HG03103 (cell line): ENCODE results near the gene METTL6.
A peak's percentile ranks its signal among the peaks of the same experiment; 100 is the strongest.
"Not testable (repeated sequence)": the region's sequence is repeated elsewhere in the genome, so short reads cannot be mapped to it uniquely, and the experiment has no call there.

Source experiments
- ATAC-seq: cut with Tn5 transposase; IDR thresholded peaks from one replicate; pipeline ENCODE4 v1.9.1; 2021; ENCODE audit warnings: low read depth; ENCODE audit not compliant: unreplicated experiment

METTL6 gene, protein sequence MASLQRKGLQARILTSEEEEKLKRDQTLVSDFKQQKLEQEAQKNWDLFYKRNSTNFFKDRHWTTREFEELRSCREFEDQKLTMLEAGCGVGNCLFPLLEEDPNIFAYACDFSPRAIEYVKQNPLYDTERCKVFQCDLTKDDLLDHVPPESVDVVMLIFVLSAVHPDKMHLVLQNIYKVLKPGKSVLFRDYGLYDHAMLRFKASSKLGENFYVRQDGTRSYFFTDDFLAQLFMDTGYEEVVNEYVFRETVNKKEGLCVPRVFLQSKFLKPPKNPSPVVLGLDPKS

DNA sequence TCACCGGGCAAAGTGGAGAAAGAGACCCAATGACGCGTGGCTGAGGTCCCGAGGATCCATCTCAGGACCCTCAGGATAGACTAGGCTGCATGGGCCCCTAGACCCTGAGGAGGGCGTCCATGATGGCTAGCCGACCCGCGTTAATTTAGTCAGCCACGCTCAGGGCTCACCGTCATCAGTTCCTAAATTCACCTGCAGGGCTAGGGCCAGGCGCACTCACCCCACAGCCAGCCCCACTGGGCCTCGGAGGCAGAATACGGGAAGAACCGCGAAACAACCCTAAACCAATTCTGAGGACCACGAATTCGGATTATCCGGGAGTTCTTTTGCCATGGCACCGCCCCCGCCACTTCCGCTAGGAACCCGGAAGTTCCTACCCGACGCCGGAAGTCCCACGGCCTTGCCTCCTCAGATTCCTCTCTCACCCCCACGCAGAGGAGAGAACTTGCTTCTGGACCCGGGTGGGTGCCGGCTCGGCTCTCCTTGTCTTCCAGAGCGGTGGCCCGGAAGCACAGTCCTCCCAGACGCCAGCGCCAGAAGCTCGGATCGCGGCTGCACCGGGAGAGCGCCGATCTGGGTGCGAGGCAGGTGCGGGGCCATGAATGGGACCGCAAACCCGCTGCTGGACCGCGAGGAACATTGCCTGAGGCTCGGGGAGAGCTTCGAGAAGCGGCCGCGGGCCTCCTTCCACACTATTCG lies at the start of gene METTL6, which contains the start of gene EAF1:
METTL6 (minus strand) TSS at position 363 of the 699 bp plus-strand sequence. CDS start 1,033 bp downstream, outside the sequence.
EAF1 (plus strand) TSS at position 417 of the 699 bp plus-strand sequence; CDS start at position 599, 182 bp downstream.
- peak; percentile 89 for ATAC-seq

DNA sequence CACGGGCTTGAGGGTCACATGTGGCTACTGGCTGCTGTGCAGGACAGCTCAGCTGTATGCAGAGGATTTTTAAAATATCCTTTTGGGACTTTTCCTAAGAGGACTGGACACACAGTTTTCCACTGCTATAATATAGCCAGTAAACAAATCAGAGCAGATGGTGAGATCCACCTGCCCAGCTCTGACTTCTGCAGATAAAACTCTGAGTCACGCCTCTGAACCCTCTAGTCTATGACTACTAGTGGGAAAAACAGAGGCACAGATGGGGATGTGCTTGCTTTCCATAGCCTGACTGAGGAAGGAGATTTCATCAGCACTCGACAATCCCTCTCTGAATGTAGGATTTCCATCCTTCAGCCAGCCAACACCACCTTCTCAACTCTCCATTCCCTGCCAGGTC lies 49.0 kb upstream of the METTL6 start:
- ATAC-seq: no peak

DNA sequence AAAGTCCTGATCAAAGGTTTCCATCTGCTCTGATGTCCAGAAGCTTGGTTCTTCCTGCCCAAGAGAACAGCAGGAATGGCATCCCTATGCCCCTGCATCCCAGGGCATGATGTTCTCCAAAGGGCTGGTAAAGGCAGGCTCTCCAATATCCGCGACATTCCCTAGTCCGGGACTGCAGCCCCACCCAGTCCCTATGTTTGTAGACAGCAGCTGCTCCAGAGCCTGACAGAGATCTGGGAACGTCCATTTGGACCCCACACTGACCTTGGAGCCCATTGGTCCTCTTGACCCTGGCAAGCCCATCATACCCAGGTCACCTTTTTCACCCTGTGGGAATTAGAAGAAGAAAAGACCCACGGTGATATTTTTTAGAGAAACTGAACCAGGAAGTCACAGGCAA lies 47.8 kb upstream of the METTL6 start:
- no peak for ATAC-seq

DNA sequence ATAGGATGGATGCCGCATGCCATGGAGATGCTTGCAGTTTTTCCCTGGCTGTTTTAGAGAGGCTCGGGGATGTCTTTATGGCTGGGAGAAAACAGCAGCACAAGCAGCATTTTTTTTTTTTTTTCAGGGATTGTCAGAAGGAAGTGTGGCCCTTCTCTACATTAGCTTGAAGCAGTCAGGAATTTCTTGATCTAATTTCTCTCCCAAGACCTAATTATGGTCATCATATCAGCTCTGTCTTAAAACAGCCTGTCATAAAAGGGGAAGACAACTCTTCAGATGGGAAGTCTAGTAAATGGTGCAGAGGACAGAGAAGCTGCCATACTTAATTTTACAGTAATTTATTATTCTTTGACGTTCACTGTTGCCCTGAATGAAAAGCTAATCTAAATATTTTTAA lies 44.5 kb upstream of the METTL6 start:
- no peak for ATAC-seq

DNA sequence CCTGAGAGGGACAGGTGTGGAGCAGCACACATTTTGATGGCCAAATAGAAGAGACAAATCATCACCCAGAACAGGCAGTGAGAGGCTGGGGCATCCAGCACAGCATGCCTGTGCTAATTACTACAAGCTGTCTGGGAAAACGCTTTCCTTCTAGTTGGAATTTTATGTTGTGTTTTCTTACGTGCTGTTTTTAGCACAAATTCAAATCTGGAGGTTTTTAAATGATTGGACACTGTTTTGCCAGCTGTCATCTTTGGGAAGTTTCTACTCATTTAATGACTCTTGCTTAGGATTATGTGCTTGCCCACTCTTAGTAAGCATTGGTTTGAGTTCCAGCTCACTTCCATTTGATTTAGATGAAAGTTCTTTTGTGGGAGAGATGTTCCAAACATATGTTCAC lies 43.5 kb upstream of the METTL6 start:
- no peak for ATAC-seq

DNA sequence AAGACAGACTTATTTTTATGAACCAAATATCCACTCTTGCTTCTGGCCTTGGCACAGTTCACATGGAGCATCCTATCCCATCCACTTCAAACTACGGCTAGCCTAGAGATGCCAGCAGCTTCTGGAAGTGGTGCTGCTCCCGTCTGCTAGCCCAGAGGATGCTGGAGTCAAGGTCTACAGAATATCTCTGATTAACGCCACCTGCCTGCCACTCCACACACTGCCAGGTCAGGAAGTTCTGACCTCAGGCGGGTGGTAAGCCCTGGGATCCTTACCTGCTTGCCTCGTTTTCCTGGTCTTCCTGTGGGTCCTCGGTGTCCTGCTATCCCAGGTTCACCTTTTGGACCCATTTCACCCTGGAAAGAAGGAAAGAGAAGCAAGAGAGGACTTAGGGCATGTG lies 42.9 kb upstream of the METTL6 start:
- ATAC-seq: no peak

DNA sequence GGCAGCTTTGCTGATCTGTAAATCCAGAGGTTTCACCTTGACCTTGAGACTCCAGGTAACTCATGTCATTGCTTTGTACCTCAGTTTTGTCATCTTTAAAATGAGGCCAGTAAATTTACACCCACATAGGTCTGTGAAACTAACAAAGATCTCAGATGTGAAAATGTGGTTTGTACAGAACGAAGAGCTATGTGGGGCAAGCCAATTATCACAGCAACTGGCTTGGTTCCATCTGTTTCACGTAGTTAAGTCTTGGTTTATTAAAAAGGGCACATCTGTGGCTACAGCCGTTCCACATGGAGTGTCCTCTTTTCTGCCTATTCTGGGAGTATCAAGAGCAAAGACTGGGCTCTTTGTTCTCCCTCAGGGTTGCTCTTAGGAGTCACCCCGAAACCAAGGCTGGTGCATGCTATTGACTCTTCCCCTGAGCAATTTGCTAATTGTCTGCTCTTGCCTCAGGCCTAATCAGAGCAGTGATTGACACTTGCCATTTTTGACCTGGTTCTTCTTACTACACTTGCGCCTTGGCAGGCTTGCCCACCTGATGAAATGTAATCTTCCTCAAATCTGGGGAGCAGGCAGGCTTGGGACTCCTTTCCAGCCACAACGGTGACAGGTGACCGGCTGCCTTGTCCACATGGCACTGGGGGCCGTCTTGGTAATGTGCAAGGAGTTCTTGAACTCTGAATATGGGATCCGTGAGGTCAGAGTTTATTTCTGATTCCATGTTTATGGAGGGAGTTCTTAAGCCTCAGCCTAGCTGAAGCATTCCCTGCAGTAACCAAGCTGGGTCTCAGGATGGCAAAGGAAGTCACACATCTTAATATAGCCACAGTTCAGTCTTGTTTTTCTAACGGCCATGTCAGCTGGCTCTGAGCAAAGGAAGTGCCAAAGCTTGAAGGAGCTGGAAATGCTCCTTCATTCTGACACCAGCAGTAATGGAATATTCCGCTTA lies 40.2 kb upstream of the METTL6 start:
- ATAC-seq: no peak

DNA sequence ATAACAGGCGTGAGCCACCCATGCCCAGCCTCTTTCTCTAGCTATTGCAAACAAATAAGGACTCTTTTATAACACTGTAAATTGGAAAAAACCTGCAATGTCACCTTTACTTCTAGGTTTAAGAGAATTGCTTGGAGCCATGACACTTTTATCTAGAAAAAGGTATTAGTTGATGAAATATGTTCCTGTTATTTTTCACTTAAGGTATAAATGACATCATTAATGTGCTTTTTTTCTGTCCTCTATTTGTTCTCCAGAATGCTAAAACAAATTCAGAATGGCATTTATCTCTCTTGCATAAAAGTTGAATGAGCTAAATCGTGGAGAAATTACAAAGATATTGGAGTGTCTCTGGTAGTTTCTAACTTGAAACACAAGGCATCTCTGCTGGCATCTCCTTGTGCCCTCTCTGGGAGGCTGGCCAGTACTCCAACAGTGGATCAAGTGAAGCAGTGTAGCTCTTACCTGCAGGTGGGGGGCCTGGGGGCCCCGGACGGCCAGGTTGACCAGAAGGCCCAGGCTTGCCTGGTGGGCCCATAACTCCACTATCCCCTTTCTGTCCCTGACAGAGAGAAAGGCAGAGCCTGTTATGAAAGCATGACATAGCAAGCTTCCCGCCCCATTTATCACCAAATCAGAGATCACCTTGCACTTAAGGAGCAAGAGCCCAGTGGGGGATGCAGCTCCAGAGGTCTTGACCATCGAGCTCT lies 38.7 kb upstream of the METTL6 start:
- ATAC-seq: no peak

DNA sequence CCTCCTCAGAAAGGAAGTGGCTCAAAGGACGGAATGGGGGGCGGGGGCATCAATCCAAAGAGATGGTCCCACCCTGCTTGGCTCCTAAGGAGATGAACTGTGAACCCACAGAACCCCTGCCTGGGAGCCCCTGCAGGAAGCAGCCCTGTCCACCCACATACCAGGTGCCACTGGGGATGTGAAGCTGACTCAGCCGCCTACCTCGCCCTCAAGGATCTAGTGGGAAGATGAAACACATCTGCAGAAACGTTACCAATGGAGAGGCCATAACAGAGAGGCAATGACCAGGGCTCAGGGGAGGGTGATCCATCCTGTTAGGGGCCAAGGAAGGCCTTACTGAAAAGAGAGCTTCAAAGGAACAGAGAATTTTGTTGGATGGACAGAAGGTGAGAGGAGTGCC lies 35.1 kb upstream of the METTL6 start:
- ATAC-seq: no peak

DNA sequence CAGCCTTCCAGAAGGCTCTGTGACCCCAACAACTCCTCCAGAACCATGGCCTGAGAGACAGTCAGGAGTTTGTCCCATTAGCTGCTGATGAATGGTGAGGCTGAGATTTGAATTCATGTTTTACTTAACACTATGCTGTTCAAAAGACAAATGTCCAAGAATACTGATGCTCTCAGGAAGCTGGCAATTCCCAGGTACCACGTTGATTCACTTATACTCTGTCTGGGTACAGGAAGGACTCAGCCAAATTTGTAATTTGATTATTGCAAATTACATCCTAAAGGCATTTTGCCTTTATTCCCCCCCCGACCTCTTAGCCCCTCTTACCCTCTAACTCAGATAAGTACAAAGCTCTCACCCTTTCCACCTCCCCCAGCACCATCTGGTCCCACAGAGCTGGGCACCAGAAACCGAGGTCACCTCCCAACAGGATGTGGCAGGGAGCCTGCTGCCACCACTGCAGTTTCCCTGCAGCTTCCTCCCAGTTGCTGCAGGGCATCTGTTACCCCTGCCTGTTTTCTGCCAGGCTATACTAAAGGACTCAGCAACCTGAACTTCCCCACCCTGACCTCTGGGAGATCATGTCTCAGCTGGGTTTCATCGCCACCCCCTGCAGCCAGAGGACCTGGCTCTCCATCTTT lies 33.7 kb upstream of the METTL6 start:
- no peak for ATAC-seq

DNA sequence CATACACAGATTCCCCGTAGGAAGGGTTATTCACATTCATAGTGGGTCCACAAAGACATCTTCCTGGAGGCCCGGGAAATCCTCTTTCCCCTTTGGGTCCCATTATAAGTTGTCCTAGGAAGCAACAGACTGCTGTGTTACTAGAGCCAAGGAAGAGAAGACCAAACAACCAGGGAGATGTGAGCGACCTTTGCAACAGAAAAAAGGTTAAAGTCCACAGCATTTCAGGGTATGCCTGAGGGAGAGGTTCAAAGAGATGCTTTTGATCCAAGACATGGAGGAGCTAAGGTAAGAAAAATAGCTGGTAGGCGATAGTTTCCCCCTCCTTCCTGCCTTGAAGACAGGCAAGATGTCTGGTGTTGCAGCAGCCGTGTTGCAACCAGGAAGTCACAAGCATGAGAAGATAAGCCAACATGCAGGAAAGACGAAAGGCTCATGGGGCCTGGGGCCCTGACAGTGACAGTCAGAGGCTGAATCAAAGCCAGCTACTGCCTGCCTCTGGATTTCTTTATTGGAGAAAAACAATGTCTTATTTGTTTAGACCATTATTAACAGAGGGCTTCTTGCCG lies 31.0 kb upstream of the METTL6 start:
- ATAC-seq: no peak

DNA sequence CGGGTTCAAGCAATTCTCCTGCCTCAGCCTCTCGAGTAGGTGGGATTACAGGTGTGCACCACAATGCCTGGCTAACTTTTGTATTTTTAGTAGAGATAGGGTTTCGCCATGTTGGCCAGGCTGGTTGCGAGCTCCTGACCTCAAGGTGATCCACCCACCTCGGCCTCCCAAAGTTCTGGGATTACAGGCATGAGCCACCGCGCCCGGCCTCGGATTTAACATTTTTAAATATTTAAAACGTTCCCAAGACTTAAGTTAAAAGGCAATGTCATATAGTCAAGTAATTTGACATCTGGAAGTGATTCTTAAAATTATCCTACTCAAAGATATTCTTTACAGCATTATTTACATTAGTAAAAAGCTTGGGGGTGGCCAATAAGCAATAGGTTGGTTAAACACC lies 29.6 kb upstream of the METTL6 start:
- ATAC-seq: not testable (repeated sequence)

DNA sequence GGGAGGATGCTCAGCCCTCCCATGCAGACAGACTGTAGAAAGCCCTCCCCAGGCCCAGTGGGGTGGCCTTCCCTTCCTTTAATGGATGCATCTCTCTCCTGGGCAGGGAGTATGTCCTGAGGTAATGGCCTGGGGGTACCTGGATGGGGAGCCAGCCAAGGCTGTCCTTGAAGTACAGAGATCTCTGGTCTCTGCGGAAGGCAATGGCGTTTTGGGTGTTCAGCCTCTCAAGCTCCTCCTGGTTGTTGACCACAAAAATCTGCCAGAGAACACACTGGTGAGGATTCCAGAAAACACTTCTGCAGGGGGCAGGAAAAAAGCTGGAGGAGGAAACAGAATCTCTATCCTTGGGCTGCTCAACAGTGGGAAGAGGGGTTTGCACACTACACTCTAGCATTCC lies 29.0 kb upstream of the METTL6 start:
- no peak for ATAC-seq

DNA sequence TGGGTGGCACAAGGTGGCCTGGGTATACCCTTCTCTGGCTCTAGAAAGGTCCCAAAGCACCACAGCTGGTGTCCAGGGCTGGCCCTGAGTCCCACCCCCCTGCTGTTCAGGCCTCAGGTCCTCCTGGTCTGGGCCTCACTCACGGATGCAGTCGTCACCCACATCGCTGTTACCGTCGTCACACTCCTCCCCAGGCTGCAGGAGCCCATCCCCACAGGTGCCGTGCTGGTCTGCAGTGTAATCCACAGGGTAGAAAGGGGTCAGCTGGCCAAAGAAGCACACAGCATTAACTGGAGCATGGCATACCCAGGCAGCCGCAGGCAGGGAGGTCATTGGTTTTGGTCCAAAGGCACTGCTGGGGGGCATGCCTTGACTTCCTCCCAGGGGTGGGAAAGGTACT lies 28.4 kb upstream of the METTL6 start:
- ATAC-seq: no peak

DNA sequence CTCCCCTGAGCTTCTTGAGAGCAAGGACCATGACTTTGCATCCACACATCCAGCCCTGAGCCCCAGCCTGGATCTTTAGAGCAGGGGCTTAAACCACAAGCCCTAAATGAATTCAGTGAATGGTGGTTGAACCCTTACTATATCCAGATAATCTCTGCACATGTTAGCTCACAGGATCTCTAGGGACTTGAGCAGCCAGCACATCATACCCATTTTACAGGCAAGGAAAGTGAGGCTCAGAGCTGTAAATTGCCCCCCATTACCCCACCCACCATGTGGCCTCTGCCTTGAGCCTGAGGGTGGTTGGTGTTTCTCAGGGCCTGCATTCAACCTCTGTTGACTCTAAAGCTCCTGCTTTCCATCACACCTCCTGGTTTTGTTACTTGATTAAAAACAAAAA lies 27.6 kb upstream of the METTL6 start:
- no peak for ATAC-seq

DNA sequence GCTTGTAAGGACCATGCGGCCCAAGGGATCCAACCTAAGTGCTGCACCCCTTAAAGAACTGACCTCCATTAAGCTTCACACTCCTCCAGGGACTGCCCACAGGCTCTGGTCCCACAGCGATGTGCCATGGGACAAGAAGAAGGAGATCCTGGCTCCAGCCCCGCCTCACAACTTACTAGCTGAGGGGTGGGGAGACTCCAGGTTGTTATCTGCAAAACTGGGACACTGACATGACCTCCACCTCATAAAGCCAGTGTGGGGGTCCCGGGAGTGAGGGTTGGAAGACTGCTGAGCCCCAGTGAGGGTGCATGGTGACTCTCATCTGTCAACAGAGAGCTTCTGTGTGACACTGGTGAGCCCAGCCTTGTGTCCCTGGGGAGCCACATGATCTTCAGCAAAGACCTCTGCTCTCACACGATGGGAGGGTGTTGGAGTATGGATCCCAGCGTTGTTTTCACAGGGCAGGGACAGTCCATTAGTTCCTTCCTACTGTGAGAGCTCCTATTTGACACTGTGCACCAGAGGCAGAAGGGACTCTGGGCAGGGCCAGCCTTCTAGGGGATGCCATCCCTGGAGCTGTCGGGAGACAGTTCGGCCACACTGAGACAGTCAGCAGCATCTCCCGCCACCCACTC lies 26.8 kb upstream of the METTL6 start:
- no peak for ATAC-seq

DNA sequence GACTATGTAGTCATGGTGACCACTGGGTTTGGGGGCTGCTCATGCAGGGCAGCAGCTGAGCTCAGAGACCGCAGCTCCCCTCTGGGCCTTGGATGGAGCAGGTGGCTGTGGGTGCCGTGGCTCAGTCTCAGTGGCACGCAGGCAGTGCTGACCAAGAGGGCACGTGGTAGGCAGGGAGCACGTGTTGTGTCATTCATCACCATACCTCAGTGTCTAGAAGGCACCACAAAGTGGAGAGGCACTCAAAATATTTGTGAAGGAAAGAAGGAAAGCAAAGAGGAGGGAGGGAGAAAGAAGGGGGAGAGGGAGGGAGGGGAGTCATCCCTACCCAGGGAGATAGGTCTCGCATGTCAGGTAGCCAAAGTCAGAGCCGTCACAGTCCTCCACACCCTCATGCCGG lies 26.2 kb upstream of the METTL6 start:
- ATAC-seq: no peak

DNA sequence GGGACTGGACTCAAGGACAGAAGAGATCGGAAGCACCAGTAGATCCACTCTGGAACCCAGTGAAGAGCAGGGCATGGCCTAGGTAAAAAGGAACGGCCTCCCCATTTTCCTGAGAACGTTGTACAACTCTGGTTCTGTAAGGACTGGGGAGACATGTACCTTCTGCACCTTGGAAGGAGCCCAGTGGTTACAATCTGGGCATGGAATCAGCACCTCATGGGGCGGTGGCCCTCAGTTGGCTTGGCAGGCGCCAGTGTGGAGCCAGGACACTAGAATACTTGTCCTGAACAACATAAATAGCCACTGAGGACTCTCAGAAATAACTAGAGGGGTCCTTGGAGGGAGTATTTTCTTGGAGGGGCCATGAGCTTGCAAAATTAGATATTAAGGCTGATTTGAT lies 25.6 kb upstream of the METTL6 start:
- ATAC-seq: no peak

DNA sequence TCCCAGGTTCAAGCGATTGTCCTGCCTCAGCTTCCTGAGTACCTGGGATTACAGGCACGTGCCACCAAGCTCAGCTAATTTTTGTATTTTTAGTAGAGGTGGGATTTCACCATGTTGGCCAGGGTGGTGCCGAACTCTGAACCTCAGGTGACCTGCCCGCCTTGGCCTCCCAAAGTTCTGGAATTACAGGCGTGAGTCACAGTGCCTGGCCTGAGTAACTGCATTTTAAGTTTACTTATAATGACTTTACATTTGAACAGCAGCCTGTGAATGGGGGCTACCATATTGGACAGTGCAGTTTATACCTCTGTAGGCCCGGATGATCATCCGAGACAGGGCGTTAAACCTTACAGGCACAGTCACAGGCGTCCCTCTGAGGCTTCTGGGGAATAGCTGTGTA lies 24.8 kb upstream of the METTL6 start:
- ATAC-seq: no peak
